Transverse colon (tissue), 4 donors: Measurements from ENCODE around the gene IGSF3.

Experiments
- CTCF ChIP-seq, 5 experiments: fragments of 200-600 bp in 3 of 5; fragments of 450-650 bp in 2 of 5; sonication (generic) in 3 of 5; IDR thresholded peaks; 1 replicate in 2 of 5; 2 replicates in 3 of 5; pipeline ENCODE4 v1.5.1; 2016 to 2017; ENCODE audit warnings: antibody characterized with exemption in 5 of 5, inconsistent platforms in 3 of 5, mild to moderate bottlenecking in 2 of 5, moderate library complexity in 1 of 5
- POLR2AphosphoS5 ChIP-seq, 3 donors: sonication (generic); formaldehyde crosslinking; IDR thresholded peaks; one replicate each; pipeline ENCODE4 v1.6.1; 2016; ENCODE audit warnings: antibody characterized with exemption in 3 of 3

DNA sequence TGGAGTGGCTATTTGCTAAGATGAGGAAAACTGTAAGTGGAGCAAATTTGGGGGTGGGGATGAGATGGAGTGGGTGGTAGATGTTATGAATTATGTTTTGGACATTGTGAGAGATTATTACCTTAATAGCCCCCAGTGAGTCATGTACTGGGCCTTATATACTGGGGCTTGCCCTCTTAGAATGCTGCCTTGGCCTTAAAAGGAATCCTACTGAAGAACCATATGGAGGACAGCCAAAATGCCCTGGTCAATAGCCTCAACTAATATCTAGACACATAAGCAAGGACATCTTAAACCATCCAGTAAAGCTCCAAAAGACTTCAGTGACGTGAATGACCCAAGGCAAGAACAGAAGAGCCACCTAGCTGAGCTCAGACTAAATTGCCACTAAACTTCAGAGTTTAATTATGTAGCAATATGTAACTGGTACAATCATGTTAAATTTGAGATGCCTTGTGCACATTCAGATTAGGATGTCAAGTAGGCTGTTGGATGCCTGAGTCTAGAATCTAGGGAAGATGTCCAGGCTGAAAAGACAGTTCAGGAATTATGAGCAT, 13.9 kb upstream of the IGSF3 start:
- TF ChIP-seq CTCF (IDR thresholded peaks at IDR 0.05): no peak
- no peak for TF ChIP-seq POLR2AphosphoS5 (IDR thresholded peaks at IDR 0.05)
